Neural cell (in vitro differentiated cells): Measurements from ENCODE around the gene ABCE1.

Source experiments
- CTCF ChIP-seq: fragments of 450-650 bp; IDR thresholded peaks from 2 replicates; pipeline ENCODE4 v1.5.1; 2014; ENCODE audit warnings: antibody characterized with exemption, mild to moderate bottlenecking, moderate library complexity; ENCODE audit not compliant: poor library complexity, severe bottlenecking
- EP300 ChIP-seq: fragments of 450-650 bp; conservative IDR thresholded peaks from 2 replicates; pipeline ENCODE4 v1.6.1; 2014; ENCODE audit warnings: antibody characterized with exemption, mild to moderate bottlenecking, moderate library complexity; ENCODE audit not compliant: poor library complexity, severe bottlenecking
- EZH2 ChIP-seq: fragments of 200-600, 300-800 bp; shearing (Covaris generic), sonication (generic); IDR thresholded peaks from 2 replicates; pipeline ENCODE4 v1.6.1; 2014; ENCODE audit warnings: antibody characterized with exemption, low read length, borderline replicate concordance, mild to moderate bottlenecking; ENCODE audit not compliant: insufficient read depth, poor library complexity, severe bottlenecking
- MXI1 ChIP-seq: fragments of 450-650 bp; conservative IDR thresholded peaks from 2 replicates; pipeline ENCODE4 v1.6.1; 2014; ENCODE audit warnings: antibody characterized with exemption, mild to moderate bottlenecking; ENCODE audit not compliant: poor library complexity, severe bottlenecking
- POLR2AphosphoS5 ChIP-seq: IDR thresholded peaks from 2 replicates; pipeline ENCODE4 v1.6.1; 2012
- RAD21 ChIP-seq: fragments of 450-650 bp; conservative IDR thresholded peaks from 2 replicates; pipeline ENCODE4 v1.6.1; 2014; ENCODE audit warnings: antibody characterized with exemption, mild to moderate bottlenecking, moderate library complexity
- REST ChIP-seq: IDR thresholded peaks from 2 replicates; pipeline ENCODE4 v1.6.1; 2012; ENCODE audit warnings: borderline replicate concordance
- SMC3 ChIP-seq: fragments of 450-650 bp; conservative IDR thresholded peaks from 2 replicates; pipeline ENCODE4 v1.6.1; 2014; ENCODE audit warnings: antibody characterized with exemption, mild to moderate bottlenecking, moderate library complexity; ENCODE audit not compliant: poor library complexity
- TAF1 ChIP-seq: IDR thresholded peaks from 2 replicates; pipeline ENCODE4 v1.6.1; 2012; ENCODE audit warnings: low read depth

GRCh38 chr4:145055533-145056257 is 42.4 kb upstream of the ABCE1 start:
- no peak for TF ChIP-seq POLR2AphosphoS5
- TF ChIP-seq CTCF, result no peak
- no peak for TF ChIP-seq MXI1
- TF ChIP-seq SMC3, result no peak
- TF ChIP-seq REST, result no peak
- no peak for TF ChIP-seq EZH2
- no peak for TF ChIP-seq RAD21
- TF ChIP-seq EP300, result no peak
- no peak for TF ChIP-seq TAF1
